GM12878 (cell line): ENCODE measurements around the gene PHAF1. TPM values are rescaled to one million over a fixed set of nuclear protein-coding genes. Genes with fewer than 3 reads are reported as not detected.

Experiments used
- ATAC-seq: fragments of 200-7000 bp; cut with Tn5 transposase; 3 replicates; pipeline ENCODE4 v1.9.1; 2020; ENCODE audit warnings: mild to moderate bottlenecking, moderate library complexity
- BruUV-seq: library from RNA; stranded (reverse); fragments of 400-500 nt; replicated peaks from 2 replicates; lab custom pipeline; 2021; lab: Mats Ljungman, UMichigan
- CTCF ChIA-PET: fragments of 300-600 bp; sonication (Branson Sonifier 250); formaldehyde crosslinking; extraction: SDS; loops from one replicate; lab custom pipeline; 2021; ENCODE audit warnings: inconsistent platforms; lab: Yijun Ruan, JAX
- POLR2A ChIA-PET: fragments of 350-600 bp; formaldehyde crosslinking; extraction: SDS; loops from one replicate; lab custom pipeline; 2021; ENCODE audit warnings: inconsistent platforms; lab: Charles Lee
- RAD21 ChIA-PET: fragments of 300-600 bp; sonication (Branson Sonifier 250); formaldehyde crosslinking; loops from one replicate; lab custom pipeline; 2023; ENCODE audit warnings: antibody characterized with exemption; ENCODE audit not compliant: unreplicated experiment; lab: Charles Lee
- SMC1A ChIA-PET: fragments of 300-600 bp; sonication (Branson Sonifier 250); formaldehyde crosslinking; loops from one replicate; lab custom pipeline; 2023; ENCODE audit not compliant: unreplicated experiment, uncharacterized antibody; lab: Charles Lee
- DNase-seq: peaks from one replicate; pipeline ENCODE4 v3.0.0-alpha.2; 2011; ENCODE audit warnings: low read depth, low spot score
- FAIRE-seq: peaks from 3 replicates; lab custom pipeline; 2011; peaks lifted over from hg19 to GRCh38; lab: Jason Lieb, UNC
- H2AFZ ChIP-seq: 2 replicates; pipeline ENCODE4 v1.6.0; 2011; ENCODE audit warnings: low read depth, low read length, control low read depth; ENCODE audit not compliant: control insufficient read depth
- H3K27ac ChIP-seq: 2 replicates; pipeline ENCODE4 v1.5.1; 2011; ENCODE audit warnings: control low read depth; ENCODE audit not compliant: control insufficient read depth, insufficient read depth
- H3K27me3 ChIP-seq, 2 experiments: replicated peaks in 1 of 2; 2 replicates each; pipeline versions ENCODE4 v1.6.0 to v1.6.1; 2011; ENCODE audit warnings: low read length in 1 of 2; ENCODE audit not compliant: control insufficient read depth in 2 of 2, insufficient read depth in 2 of 2
- H3K36me3 ChIP-seq, 2 experiments: 2 replicates each; pipeline ENCODE4 v1.5.1; 2011; ENCODE audit warnings: low read length in 1 of 2; ENCODE audit not compliant: control insufficient read depth in 2 of 2, insufficient read depth in 2 of 2
- H3K4me1 ChIP-seq: 2 replicates; pipeline ENCODE4 v1.6.1; 2011; ENCODE audit warnings: mild to moderate bottlenecking, low read length, moderate library complexity, mixed read lengths; ENCODE audit not compliant: control insufficient read depth, insufficient read depth
- H3K4me2 ChIP-seq: 2 replicates; pipeline ENCODE4 v1.6.0; 2011; ENCODE audit warnings: control low read depth; ENCODE audit not compliant: control insufficient read depth, insufficient read depth
- H3K4me3 ChIP-seq: fragments of 200-600 bp; sonication (generic); 2 replicates; pipeline ENCODE4 v1.5.1; 2016
- H3K79me2 ChIP-seq: 2 replicates; pipeline ENCODE4 v1.6.0; 2011; ENCODE audit warnings: low read length; ENCODE audit not compliant: control insufficient read depth, insufficient read depth
- H3K9ac ChIP-seq: 2 replicates; pipeline ENCODE4 v1.8.0; 2011; ENCODE audit warnings: low read length, control low read depth, mixed read lengths; ENCODE audit not compliant: control insufficient read depth, insufficient read depth
- H3K9me3 ChIP-seq: replicated peaks from 3 replicates; pipeline ENCODE4 v1.5.1; 2011; ENCODE audit warnings: mild to moderate bottlenecking, low read length; ENCODE audit not compliant: control insufficient read depth, insufficient read depth
- H4K20me1 ChIP-seq: 2 replicates; pipeline ENCODE4 v1.6.0; 2011; ENCODE audit not compliant: control insufficient read depth, insufficient read depth
- ATF3 ChIP-seq: IDR thresholded peaks from 2 replicates; pipeline ENCODE4 v1.6.1; 2011; ENCODE audit warnings: low read depth, mild to moderate bottlenecking, low read length, moderate library complexity, borderline replicate concordance; ENCODE audit errors: extremely low read depth
- FOXK2 ChIP-seq: fragments of 450-650 bp; IDR thresholded peaks from 2 replicates; pipeline ENCODE4 v1.6.1; 2017; ENCODE audit warnings: mild to moderate bottlenecking, moderate library complexity
- JUND ChIP-seq: IDR thresholded peaks from 2 replicates; pipeline ENCODE4 v1.6.1; 2012; ENCODE audit warnings: low read depth, mild to moderate bottlenecking, low read length, improper control_type of control experiment, moderate library complexity
- LARP7 ChIP-seq: fragments of 450-650 bp; IDR thresholded peaks from 2 replicates; pipeline ENCODE4 v1.6.1; 2017; ENCODE audit warnings: mild to moderate bottlenecking
- MLLT1 ChIP-seq: fragments of 450-650 bp; IDR thresholded peaks from 2 replicates; pipeline ENCODE4 v1.6.1; 2016; ENCODE audit warnings: mild to moderate bottlenecking
- PKNOX1 ChIP-seq: fragments of 450-650 bp; IDR thresholded peaks from 2 replicates; pipeline ENCODE4 v1.6.1; 2016; ENCODE audit warnings: mild to moderate bottlenecking
- TCF7 ChIP-seq: IDR thresholded peaks from 2 replicates; pipeline ENCODE4 v1.6.1; 2014; ENCODE audit warnings: antibody characterized with exemption, borderline replicate concordance
- ZBED1 ChIP-seq: IDR thresholded peaks from 2 replicates; pipeline ENCODE4 v1.6.1; 2016; ENCODE audit warnings: borderline replicate concordance
- WGBS: methylation state at CpG from one replicate; pipeline ENCODE4 v1.1.6; 2016; ENCODE audit warnings: low lambda C conversion rate; ENCODE audit not compliant: insufficient replicate concordance, insufficient coverage; ENCODE audit errors: missing lambda C conversion rate; 5-methylcytosine and 5-hydroxymethylcytosine counted together
- in situ Hi-C: fragments of 300-500 bp; cut with MboI; formaldehyde crosslinking; loops from 9 replicates; pipeline ENCODE4 v1.14.3; 2018; ENCODE audit warnings: mixed read lengths
- intact Hi-C: fragments of 100-400 bp; cut with micrococcal nuclease; formaldehyde crosslinking; loops from one replicate; pipeline ENCODE4 v1.14.2; 2022; ENCODE audit not compliant: unreplicated experiment
- polyA plus RNA-seq, 11 experiments: library from polyadenylated mRNA; depleted of rRNA in 4 of 11; unstranded in 6 of 11; stranded (reverse) in 5 of 11; fragments of >200 nt; fragmentation: Nextera tagmentation in 4 of 11; fragmentation: Illumina TruSeq in 1 of 11; extraction: Ambion mirVana in 4 of 11; extraction: Trizol in 1 of 11; gene quantifications; 1 replicate in 1 of 11; 2 replicates in 10 of 11; pipeline versions ENCODE4 v1.2.1 to v1.2.3, GENCODE V29; 2011 to 2016; ENCODE audit warnings: inconsistent platforms in 2 of 11, missing spikeins in 2 of 11, low read depth in 1 of 11
- total RNA-seq, 4 experiments: library from RNA; depleted of rRNA in 3 of 4; stranded (reverse); fragments of >200 nt in 3 of 4; fragmentation: Illumina TruSeq in 1 of 4; extraction: Trizol in 1 of 4; gene quantifications; 2 replicates each; pipeline versions ENCODE4 v1.2.1 to v1.2.3, GENCODE V29; 2013 to 2021

Gene PHAF1
- total and polyA plus RNA-seq, 10 of the 15 experiments (the other 5 are each of a cell fraction or from before 2014, with no cell fraction given) = 4.5 to 20.9 (median 14.9) TPM

- BruUV-seq = no TSS peak
- SMC1A ChIA-PET = interaction anchor here (0.9 to 1.7 kb wide), 8 partner anchors 10 to 228 kb away, joined by 3 to 9 read pairs (median 4); no protein-coding TSS in a partner anchor
- FAIRE-seq (no peak), ATAC-seq (peak; percentile 10), DNase-seq (no peak)
- in situ Hi-C loops = no loop called here
- peaks cover 4% of the 10 kb centered on the region for H3K4me1 ChIP-seq
- CTCF ChIA-PET = interaction anchor here (0.8 to 2.9 kb wide), 28 partner anchors 9 to 237 kb away, joined by 3 to 34 read pairs (median 6); partner anchors contain the start of genes B3GNT9, CBFB, FBXL8 and NOL3
- peaks cover 5% of the 10 kb centered on the region for H3K79me2 ChIP-seq
- H2AFZ ChIP-seq = peak overlapping the region; percentile 97; the same call in 1 of the 2 replicates
- H3K4me3 ChIP-seq = peak overlapping the region; percentile 76
- no peak overlapping the region for H3K27ac ChIP-seq
- peak overlapping the region; percentile 99 for H3K4me2 ChIP-seq
- H3K9me3 ChIP-seq = no peaks in the 10 kb centered on the region
- RAD21 ChIA-PET = interaction anchor here (0.6 to 2.3 kb wide), 10 partner anchors 11 to 251 kb away, joined by 3 to 9 read pairs (median 3); partner anchors contain the start of genes FBXL8, NOL3 and TRADD
- H4K20me1 ChIP-seq = no peaks in the 10 kb centered on the region
- H3K27me3 ChIP-seq = peaks cover 0 to 3% of the 10 kb centered on the region in 2 experiments; a peak in 2 of 4 replicates
- no peak overlapping the region for H3K9ac ChIP-seq
- POLR2A ChIA-PET = interaction anchor here (1.1 to 1.2 kb wide), 2 partner anchors 24 to 42 kb away, joined by 3 to 6 read pairs; partner anchors contain the start of genes FBXL8, TMEM208 and TRADD
- H3K36me3 ChIP-seq = no peaks in the 10 kb centered on the region
- TF ChIP-seq MLLT1 (no peak), TCF7 (no peak), JUND (no peak), ZBED1 (no peak), LARP7 (no peak), PKNOX1 (no peak), FOXK2 (no peak), ATF3 (no peak)
- TF ChIP-seq, all 136 proteins: peak for 0
- WGBS = 28% methylated on average over 46 of the region's 59 CpGs
- intact Hi-C loops = loop anchor here (2.0 kb wide), 2 partner anchors 62 to 168 kb away; partner anchors contain the start of gene FHOD1
Observed at GRCh38 chr16:67184453-67184994, 74.8 kb downstream of the PHAF1 start.
